Pancreas (tissue), 10 donors: ENCODE data around the gene NECAB2. TPM values are rescaled to one million over a fixed set of nuclear protein-coding genes. Genes with fewer than 3 reads are reported as not detected.
"Not testable (repeated sequence)": the region's sequence is repeated elsewhere in the genome, so short reads cannot be mapped to it uniquely, and the experiment has no call there.

Source experiments
- ATAC-seq, 4 donors: fragments of 200-7000 bp; cut with Tn5 transposase; one replicate each; pipeline versions ENCODE4 v1.8.0 to v1.9.1; 2020; ENCODE audit warnings: mild to moderate bottlenecking in 4 of 4, moderate library complexity in 4 of 4
- DNase-seq, 6 donors: peaks; one replicate each; pipeline ENCODE4 v3.0.0-alpha.2; 2020
- FAIRE-seq: peaks from 2 replicates; lab custom pipeline; 2012; peaks lifted over from hg19 to GRCh38; lab: Jason Lieb, UNC
- H3K27ac ChIP-seq, 4 donors: fragments of 200-600 bp; sonication (generic); 1 replicate in 3 of 4; 2 replicates in 1 of 4; pipeline versions ENCODE4 v1.5.0 to v1.8.0; 2020
- H3K27me3 ChIP-seq, 4 donors: fragments of 200-600 bp; one replicate each; pipeline ENCODE4 v1.8.0; 2021
- H3K36me3 ChIP-seq, 3 donors: fragments of 200-600 bp; sonication (generic) in 1 of 3; one replicate each; pipeline versions ENCODE4 v1.5.0 to v1.8.0; 2020 to 2021
- H3K4me1 ChIP-seq, 3 donors: fragments of 200-600 bp; one replicate each; pipeline ENCODE4 v1.8.0; 2021
- H3K4me3 ChIP-seq, 4 donors: fragments of 200-600 bp; sonication (generic) in 2 of 4; one replicate each; pipeline versions ENCODE4 v1.5.0 to v1.8.0; 2020 to 2021
- H3K9me3 ChIP-seq, 4 donors: fragments of 200-600 bp; one replicate each; pipeline ENCODE4 v1.8.0; 2021
- CTCF ChIP-seq, 4 donors: fragments of 200-600 bp; sonication (generic) in 3 of 4; IDR thresholded peaks; one replicate each; pipeline versions ENCODE4 v1.5.0 to v1.8.0; 2021; ENCODE audit warnings: antibody characterized with exemption in 4 of 4
- WGBS, 2 donors: extraction: QIAGEN DNeasy Blood & Tissue Kit; methylation state at CpG; one replicate each; pipeline ENCODE4 v1.1.7; 2013; 5-methylcytosine and 5-hydroxymethylcytosine counted together
- intact Hi-C, 3 donors: fragments of 100-400 bp; cut with DNase I; formaldehyde crosslinking; loops; one replicate each; pipeline versions ENCODE4 v1.11.1 to v1.14.2; 2022
- polyA plus RNA-seq, 2 donors: library from polyadenylated mRNA; stranded (reverse); fragments of 200-250 nt; gene quantifications; one replicate each; pipeline ENCODE4 v1.2.3, GENCODE V29; 2013
- total RNA-seq, 6 donors: library from RNA; stranded (reverse); fragmentation: NEBNext Ultra II Directional in 4 of 6; extraction: Animal tissue kit (Norgen Biotek cat#: 25700) in 4 of 6; gene quantifications; one replicate each; pipeline versions ENCODE4 v1.2.1 to v1.2.4, GENCODE V29; 2021 to 2023
- donor health status: healthy with polysubstance abuse.
- donor health status: DM: no; HTN: no; CAD: no; lungs with moderate emphysema.
- donor health status: DM: no; HTN: no; CAD: no.
- donor health status: control.
- donor health status: control.
- donor health status: Bipolar disorder and iron deficiency.
- donor health status: DM: yes; HTN: yes; CAD: no.
- donor health status: DM: no; HTN: no; CAD: no.
- donor health status: DM: no; HTN: no; CAD: no.
- donor health status: DM: yes; HTN: yes; CAD: no.

NECAB2 gene
- total and polyA plus RNA-seq, 8 donors: 0.37 to 23.8 (median 1.2) TPM

DNA sequence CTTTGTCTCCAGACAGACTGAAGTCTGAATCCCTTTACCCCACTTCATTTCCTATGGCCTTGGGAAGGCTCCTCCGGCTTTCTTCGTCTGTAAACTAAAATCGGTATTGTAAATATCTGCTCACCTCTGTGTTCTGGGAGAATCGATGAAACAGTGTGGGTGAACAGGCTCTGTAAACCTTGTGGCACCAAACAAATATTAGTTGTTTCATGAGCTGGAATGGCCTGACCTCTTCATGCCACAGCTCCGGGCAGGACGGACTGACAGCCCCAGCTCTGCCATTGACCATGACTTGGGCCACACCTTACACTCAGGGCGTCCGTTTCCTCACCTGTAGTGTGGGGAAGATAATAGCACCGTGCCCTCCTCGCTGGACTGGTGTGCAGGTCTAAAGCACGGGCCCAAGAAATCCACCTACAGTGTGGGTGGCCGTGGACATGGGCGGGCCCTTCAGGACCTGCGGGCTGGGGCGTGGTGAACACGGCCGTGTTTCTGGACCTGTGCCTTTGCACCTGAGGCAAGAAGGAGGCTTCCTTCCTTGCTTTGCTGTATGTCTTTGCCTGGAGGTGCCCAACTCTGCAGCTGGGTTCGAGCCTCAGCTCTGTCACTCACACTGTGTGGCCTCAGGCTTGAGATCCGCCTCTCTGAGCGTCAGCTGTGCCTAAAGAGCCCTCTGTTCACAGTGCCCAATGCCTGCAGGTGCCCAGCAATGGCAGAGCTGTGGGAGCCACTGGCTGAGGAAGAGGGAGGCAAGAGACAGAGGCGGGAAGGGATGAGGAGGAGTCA lies 21.1 kb upstream of the NECAB2 start:
- intact Hi-C loops: no loop called here
- peaks cover 0 to 8% (median 0%) of the 10 kb centered on the region in 3 donors for H3K4me1 ChIP-seq
- ATAC-seq (no peak), FAIRE-seq (no peak), DNase-seq (no peak)
- H3K36me3 ChIP-seq: no peaks in the 10 kb centered on the region
- no peak overlapping the region for H3K27ac ChIP-seq
- no peaks in the 10 kb centered on the region for H3K9me3 ChIP-seq
- WGBS, 2 donors: 50 to 64% methylated on average over 21 of the region's 21 CpGs
- H3K4me3 ChIP-seq: no peak overlapping the region
- H3K27me3 ChIP-seq: no peaks in the 10 kb centered on the region
- TF ChIP-seq CTCF (IDR thresholded peaks at IDR 0.05): no peak

- no peaks in the 10 kb centered on the region for H3K27me3 ChIP-seq
- no peak for TF ChIP-seq CTCF (IDR thresholded peaks at IDR 0.05)
- FAIRE-seq (no peak), ATAC-seq (no peak), DNase-seq (no peak)
- WGBS, 2 donors: 88 to 96% methylated on average over 13 to 14 of the region's 14 CpGs
- H3K27ac ChIP-seq: no peak overlapping the region
- no peaks in the 10 kb centered on the region for H3K36me3 ChIP-seq
- intact Hi-C loops: no loop called here
- H3K4me3 ChIP-seq: no peak overlapping the region
- peaks cover 0 to 12% (median 3%) of the 10 kb centered on the region in 3 donors for H3K4me1 ChIP-seq
- H3K9me3 ChIP-seq: no peaks in the 10 kb centered on the region
These were observed 20.3 kb upstream of the NECAB2 start for GRCh38 chr16:83947642-83948234.

DNA sequence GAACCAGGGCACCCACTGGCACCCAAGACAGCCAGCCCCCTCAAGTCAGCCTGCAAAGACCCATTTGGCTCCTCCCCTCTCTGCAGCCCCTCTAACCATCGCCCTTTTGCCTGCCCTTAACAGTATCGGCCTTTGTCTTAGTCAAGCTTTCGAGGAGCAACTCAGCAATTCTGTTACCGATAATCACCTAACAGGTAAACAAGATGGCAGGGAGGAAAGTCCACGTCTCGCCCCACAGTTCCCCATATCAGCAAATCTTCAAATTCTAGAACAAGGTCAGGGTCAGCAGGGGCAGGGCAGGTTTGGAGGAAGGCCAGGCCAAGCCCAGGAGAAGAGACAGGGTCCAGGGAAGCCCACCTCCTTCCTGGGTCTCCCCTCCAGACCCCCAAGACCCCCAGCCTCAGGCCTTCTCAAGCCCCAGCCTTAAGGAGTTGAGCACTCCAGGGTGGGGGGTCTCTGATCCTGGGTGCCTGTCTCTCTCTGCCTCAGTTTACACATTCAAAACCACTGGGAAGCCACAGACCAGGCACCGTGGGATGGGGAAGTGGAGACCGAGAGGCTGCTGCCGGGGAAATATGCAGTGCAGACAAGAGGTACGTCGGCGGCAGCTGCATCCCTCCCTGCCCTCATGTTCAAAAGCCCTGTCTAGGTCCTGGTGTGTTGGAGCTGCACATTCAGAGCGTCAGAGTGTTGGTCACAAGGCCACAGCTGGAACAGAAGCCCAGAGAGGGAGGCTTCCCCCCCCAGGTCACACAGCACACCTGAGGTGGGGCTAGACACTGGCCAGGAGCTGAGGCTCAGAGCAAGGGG lies 18.9 kb upstream of the NECAB2 start:
- ATAC-seq (no peak), FAIRE-seq (no peak)

DNA sequence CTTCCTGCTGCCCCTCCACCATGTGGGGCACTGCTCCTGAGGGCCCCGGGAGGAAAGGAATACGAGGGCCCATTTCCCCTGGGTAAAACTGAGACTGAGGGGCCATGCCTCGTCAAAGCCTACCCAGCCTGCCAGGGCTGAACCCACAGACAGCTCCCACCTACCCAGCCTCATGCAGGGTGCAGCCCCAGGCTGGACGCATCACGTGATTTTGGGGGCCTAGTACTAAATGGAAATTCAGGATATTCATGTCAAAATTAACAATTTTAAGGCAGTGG lies 18.4 kb upstream of the NECAB2 start:
- Histone ChIP-seq H3K36me3 (no peaks in the 10 kb centered on the region), H3K4me1 (peaks cover 4 to 15% (median 11%) of the 10 kb centered on the region in 3 donors), H3K4me3 (no peak overlapping the region), H3K27me3 (no peaks in the 10 kb centered on the region), H3K9me3 (no peaks in the 10 kb centered on the region), H3K27ac (no peak overlapping the region)
- no peak for TF ChIP-seq CTCF (IDR thresholded peaks at IDR 0.05)
- FAIRE-seq (no peak), ATAC-seq (no peak), DNase-seq (no peak)
- 93 to 94% methylated on average over 5 of the region's 5 CpGs for WGBS, 2 donors
- intact Hi-C loops: no loop called here

More for the DNA sequence above, 18.9 kb upstream of the NECAB2 start:
- H3K9me3 ChIP-seq: no peaks in the 10 kb centered on the region
- no peak overlapping the region for H3K4me3 ChIP-seq
- H3K27me3 ChIP-seq: no peaks in the 10 kb centered on the region
- H3K36me3 ChIP-seq: no peaks in the 10 kb centered on the region
- no peak for TF ChIP-seq CTCF (IDR thresholded peaks at IDR 0.05)
- peaks cover 4 to 11% (median 6%) of the 10 kb centered on the region in 3 donors for H3K4me1 ChIP-seq
- 74 to 80% methylated on average over 13 of the region's 13 CpGs for WGBS, 2 donors
- no peak overlapping the region for H3K27ac ChIP-seq
- intact Hi-C loops: no loop called here
- no peak for DNase-seq

DNA sequence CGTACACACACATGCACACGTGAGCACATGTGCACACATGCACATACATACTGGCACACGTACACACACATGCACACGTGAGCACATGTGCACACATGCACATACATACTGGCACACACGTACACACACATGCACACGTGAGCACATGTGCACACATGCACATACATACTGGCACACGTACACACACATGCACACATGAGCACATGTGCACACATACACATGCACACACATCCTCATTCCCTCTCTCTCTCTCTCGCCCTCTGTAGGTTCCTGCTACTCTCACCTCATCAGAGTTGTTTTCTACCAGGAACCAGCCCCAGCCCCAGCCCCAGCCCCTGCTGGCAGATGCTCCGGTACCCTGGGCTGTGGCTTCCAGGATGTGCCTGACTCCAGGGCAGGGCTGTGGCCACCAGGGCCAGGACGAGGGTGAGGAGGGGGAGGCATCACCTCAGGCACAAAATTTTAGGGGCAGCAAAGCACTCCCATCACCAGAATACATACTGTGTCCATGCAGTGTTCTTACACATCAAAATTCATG lies 17.1 kb upstream of the NECAB2 start:
- H3K27ac ChIP-seq, H3K9me3 ChIP-seq, intact Hi-C loops, DNase-seq, ATAC-seq, H3K27me3 ChIP-seq, FAIRE-seq, H3K4me3 ChIP-seq, H3K36me3 ChIP-seq: not testable (repeated sequence)
- 74 to 84% methylated on average over 10 of the region's 10 CpGs for WGBS, 2 donors
- peaks cover 4 to 18% (median 12%) of the 10 kb centered on the region in 3 donors for H3K4me1 ChIP-seq
